Smooth muscle cell (in vitro differentiated cells): Measurements from ENCODE around the gene WDR7. TPM values are rescaled to one million over a fixed set of nuclear protein-coding genes. Genes with fewer than 3 reads are reported as not detected.

ENCODE experiments used
- DNase-seq: peaks from one replicate; lab custom pipeline; 2025; ENCODE audit not compliant: unreplicated experiment; lab: John Stamatoyannopoulos, UW
- H2AFZ ChIP-seq: fragments of 200-600 bp; sonication (generic); 2 replicates; pipeline ENCODE4 v1.6.0; 2016; ENCODE audit warnings: antibody characterized with exemption, low read depth, mild to moderate bottlenecking
- H3F3A ChIP-seq: fragments of 200-600 bp; sonication (generic); 2 replicates; pipeline ENCODE4 v1.6.0; 2017; ENCODE audit warnings: antibody characterized with exemption, low read depth
- H3K27ac ChIP-seq: fragments of 200-600 bp; sonication (generic); 2 replicates; pipeline ENCODE4 v1.5.1; 2016; ENCODE audit warnings: low read depth, mild to moderate bottlenecking
- H3K27me3 ChIP-seq: fragments of 200-600 bp; sonication (generic); 2 replicates; pipeline ENCODE4 v1.6.1; 2016; ENCODE audit warnings: low read depth, mild to moderate bottlenecking
- H3K36me3 ChIP-seq: fragments of 200-600 bp; sonication (generic); 2 replicates; pipeline ENCODE4 v1.5.1; 2016; ENCODE audit warnings: low read depth
- H3K4me1 ChIP-seq: fragments of 200-600 bp; sonication (generic); 2 replicates; pipeline ENCODE4 v1.5.1; 2016; ENCODE audit warnings: low read depth
- H3K4me2 ChIP-seq: fragments of 200-600 bp; sonication (generic); 2 replicates; pipeline ENCODE4 v1.6.0; 2016; ENCODE audit warnings: mild to moderate bottlenecking
- H3K4me3 ChIP-seq: fragments of 200-600 bp; sonication (generic); 2 replicates; pipeline ENCODE4 v1.5.1; 2016; ENCODE audit warnings: mild to moderate bottlenecking
- H3K79me2 ChIP-seq: fragments of 200-600 bp; sonication (generic); 2 replicates; pipeline ENCODE4 v1.6.0; 2016; ENCODE audit warnings: low read depth, mild to moderate bottlenecking
- H3K9ac ChIP-seq: fragments of 200-600 bp; sonication (generic); 2 replicates; pipeline ENCODE4 v1.6.0; 2016; ENCODE audit warnings: low read depth
- H3K9me3 ChIP-seq: fragments of 200-600 bp; sonication (generic); replicated peaks from 2 replicates; pipeline ENCODE4 v1.5.1; 2016; ENCODE audit warnings: low read depth
- H4K20me1 ChIP-seq: fragments of 200-600 bp; sonication (generic); 2 replicates; pipeline ENCODE4 v1.6.0; 2016; ENCODE audit warnings: low read depth
- CTCF ChIP-seq: fragments of 200-600 bp; sonication (generic); IDR thresholded peaks from 2 replicates; pipeline ENCODE4 v1.5.1; 2017; ENCODE audit warnings: borderline replicate concordance, mild to moderate bottlenecking, antibody characterized with exemption; ENCODE audit not compliant: insufficient read depth, poor library complexity, severe bottlenecking
- WGBS: methylation state at CpG from one replicate; pipeline ENCODE4 v1.1.7; 2016; ENCODE audit warnings: low lambda C conversion rate; 5-methylcytosine and 5-hydroxymethylcytosine counted together
- polyA plus RNA-seq: library from polyadenylated mRNA; unstranded; fragments of >200 nt; fragmentation: Nextera tagmentation; extraction: Ambion mirVana; gene quantifications from 2 replicates; pipeline ENCODE4 v1.2.1, GENCODE V29; 2016
- total RNA-seq: library from RNA; depleted of rRNA; stranded (reverse); fragments of >200 nt; gene quantifications from 2 replicates; pipeline ENCODE4 v1.2.3, GENCODE V29; 2014

WDR7 gene
- total and polyA plus RNA-seq, 2 experiments from 2014 or later: 5.3 to 9.2 TPM

GRCh38 chr18:56872140-56872539, 221.0 kb downstream of the WDR7 start:
- H4K20me1 ChIP-seq: no peaks in the 10 kb centered on the region
- no peak overlapping the region for H3K27ac ChIP-seq
- no peaks in the 10 kb centered on the region for H3K27me3 ChIP-seq
- 93% methylated on average over 1 of the region's 1 CpG for whole genome bisulfite sequencing
- H3K4me3 ChIP-seq: no peak overlapping the region
- peaks cover 14% of the 10 kb centered on the region for H3K4me1 ChIP-seq
- no peaks in the 10 kb centered on the region for H3F3A ChIP-seq
- H3K4me2 ChIP-seq: no peak overlapping the region
- no peaks in the 10 kb centered on the region for H3K9me3 ChIP-seq
- no peaks in the 10 kb centered on the region for H3K36me3 ChIP-seq
- no peak overlapping the region for H3K9ac ChIP-seq
- no peaks in the 10 kb centered on the region for H3K79me2 ChIP-seq
- no peak overlapping the region for H2AFZ ChIP-seq
- no peak for TF ChIP-seq CTCF
- no peak for DNase-seq

GRCh38 chr18:56873441-56874140, 222.4 kb downstream of the WDR7 start:
- H3K27me3 ChIP-seq: no peaks in the 10 kb centered on the region
- H2AFZ ChIP-seq: no peak overlapping the region
- WGBS: 50% methylated on average over 6 of the region's 6 CpGs
- H4K20me1 ChIP-seq: no peaks in the 10 kb centered on the region
- TF ChIP-seq CTCF: no peak
- DNase-seq: no peak
- no peak overlapping the region for H3K27ac ChIP-seq
- H3K79me2 ChIP-seq: no peaks in the 10 kb centered on the region
- no peaks in the 10 kb centered on the region for H3F3A ChIP-seq
- H3K4me1 ChIP-seq: peaks cover 14% of the 10 kb centered on the region
- no peak overlapping the region for H3K9ac ChIP-seq
- no peaks in the 10 kb centered on the region for H3K9me3 ChIP-seq
- H3K36me3 ChIP-seq: no peaks in the 10 kb centered on the region
- no peak overlapping the region for H3K4me2 ChIP-seq
- H3K4me3 ChIP-seq: no peak overlapping the region

- Histone ChIP-seq H3F3A (no peaks in the 10 kb centered on the region), H2AFZ (no peak overlapping the region), H3K4me3 (no peak overlapping the region), H3K9ac (no peak overlapping the region), H3K27me3 (no peaks in the 10 kb centered on the region), H3K9me3 (no peaks in the 10 kb centered on the region), H3K36me3 (no peaks in the 10 kb centered on the region), H3K4me1 (peaks cover 6% of the 10 kb centered on the region), H3K79me2 (no peaks in the 10 kb centered on the region), H3K27ac (no peak overlapping the region), H4K20me1 (no peaks in the 10 kb centered on the region), H3K4me2 (no peak overlapping the region)
- TF ChIP-seq CTCF: no peak
- no peak for DNase-seq
- 97% methylated on average over 4 of the region's 4 CpGs for WGBS
Observed at GRCh38 chr18:56878711-56879110, 227.6 kb downstream of the WDR7 start.

DNA sequence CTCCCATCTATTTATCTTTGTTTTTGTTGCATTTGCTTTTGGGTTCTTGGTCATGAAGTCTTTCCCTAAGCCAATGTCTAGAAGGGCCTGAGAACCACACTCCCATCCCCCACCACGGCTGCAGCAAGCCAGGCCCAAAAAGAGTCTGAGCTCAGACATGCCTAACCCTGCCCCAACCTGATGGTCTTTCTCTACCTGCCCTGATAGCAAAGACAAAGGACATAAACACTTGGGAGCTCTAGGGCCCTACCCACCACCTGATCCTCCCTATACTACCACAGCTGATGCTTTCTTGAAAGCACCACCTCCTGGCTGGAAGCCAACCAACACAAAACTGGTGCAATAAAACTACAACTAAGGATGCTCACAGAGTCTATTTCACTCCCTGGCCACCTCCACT, 233.4 kb downstream of the WDR7 start:
- no peak overlapping the region for H3K27ac ChIP-seq
- no peaks in the 10 kb centered on the region for H4K20me1 ChIP-seq
- no peak overlapping the region for H3K9ac ChIP-seq
- no peaks in the 10 kb centered on the region for H3K36me3 ChIP-seq
- H3F3A ChIP-seq: no peaks in the 10 kb centered on the region
- H2AFZ ChIP-seq: no peak overlapping the region
- no peaks in the 10 kb centered on the region for H3K9me3 ChIP-seq
- DNase-seq: no peak
- no peaks in the 10 kb centered on the region for H3K79me2 ChIP-seq
- TF ChIP-seq CTCF: no peak
- H3K4me3 ChIP-seq: no peak overlapping the region
- H3K27me3 ChIP-seq: no peaks in the 10 kb centered on the region
- WGBS: 91% methylated on average over 1 of the region's 1 CpG
- no peak overlapping the region for H3K4me2 ChIP-seq
- H3K4me1 ChIP-seq: no peaks in the 10 kb centered on the region
